Endothelial cell of umbilical vein (primary cell): Measurements from ENCODE around the gene C9orf153. TPM values are rescaled to one million over a fixed set of nuclear protein-coding genes. Genes with fewer than 3 reads are reported as not detected.

Experiments used
- BruUV-seq: library from RNA; stranded (reverse); fragments of 400-500 nt; replicated peaks from 2 replicates; lab custom pipeline; 2021; lab: Mats Ljungman, UMichigan
- CTCF ChIA-PET: fragments of 300-600, 350-600 bp; sonication (Branson Sonifier 250); formaldehyde crosslinking; loops from one replicate; lab custom pipeline; 2021; ENCODE audit warnings: antibody characterized with exemption, inconsistent platforms; lab: Charles Lee
- POLR2A ChIA-PET: fragments of 300-600, 350-600 bp; sonication (Branson Sonifier 250); formaldehyde crosslinking; loops from one replicate; lab custom pipeline; 2021; ENCODE audit warnings: antibody characterized with exemption, inconsistent platforms; lab: Charles Lee
- DNase-seq: peaks from one replicate; pipeline ENCODE4 v3.0.0-alpha.2; 2011; ENCODE audit warnings: low read depth, low spot score
- FAIRE-seq: peaks from 2 replicates; lab custom pipeline; 2011; peaks lifted over from hg19 to GRCh38; lab: Jason Lieb, UNC
- H2AFZ ChIP-seq: 2 replicates; pipeline ENCODE4 v1.6.0; 2012; ENCODE audit warnings: low read depth, low read length, control low read depth, inconsistent platforms
- H3K27ac ChIP-seq: 2 replicates; pipeline ENCODE4 v1.5.1; 2011; ENCODE audit warnings: low read depth, mild to moderate bottlenecking, control low read depth, low read length, moderate library complexity; ENCODE audit not compliant: insufficient read depth
- H3K27me3 ChIP-seq, 2 experiments: 2 replicates each; pipeline versions ENCODE4 v1.6.0 to v1.6.1; 2011; ENCODE audit warnings: low read length in 2 of 2, mixed read lengths in 1 of 2; ENCODE audit not compliant: control insufficient read depth in 2 of 2, insufficient read depth in 2 of 2
- H3K36me3 ChIP-seq, 2 experiments: 2 replicates in 1 of 2; 3 replicates in 1 of 2; pipeline ENCODE4 v1.5.1; 2011; ENCODE audit warnings: low read length in 2 of 2, mild to moderate bottlenecking in 1 of 2, moderate library complexity in 1 of 2; ENCODE audit not compliant: control insufficient read depth in 2 of 2, insufficient read depth in 2 of 2; ENCODE audit errors: extremely low read depth in 1 of 2
- H3K4me1 ChIP-seq: 3 replicates; pipeline ENCODE4 v1.5.1; 2011; ENCODE audit warnings: mild to moderate bottlenecking, low read length; ENCODE audit not compliant: control insufficient read depth, insufficient read depth; ENCODE audit errors: extremely low read depth
- H3K4me2 ChIP-seq: 2 replicates; pipeline ENCODE4 v1.6.1; 2011; ENCODE audit warnings: low read length, control low read depth, mixed read lengths; ENCODE audit not compliant: insufficient read depth
- H3K4me3 ChIP-seq, 3 experiments: fragments of 200-600 bp in 1 of 3; sonication (generic), shearing (Covaris generic) in 1 of 3; replicated peaks in 1 of 3; 2 replicates each; pipeline ENCODE4 v1.5.1; 2011 to 2016; ENCODE audit warnings: control low read depth in 3 of 3, low read length in 3 of 3, mild to moderate bottlenecking in 2 of 3, inconsistent platforms in 1 of 3, low read depth in 1 of 3, moderate library complexity in 1 of 3; ENCODE audit not compliant: insufficient read depth in 1 of 3
- H3K79me2 ChIP-seq: 2 replicates; pipeline ENCODE4 v1.6.0; 2012; ENCODE audit warnings: low read length, inconsistent platforms; ENCODE audit not compliant: control insufficient read depth, insufficient read depth
- H3K9ac ChIP-seq: replicated peaks from 2 replicates; pipeline ENCODE3; 2011; ENCODE audit warnings: low read length, control low read depth; ENCODE audit not compliant: insufficient read depth; ENCODE audit errors: extremely low read depth
- H3K9me1 ChIP-seq: replicated peaks from 3 replicates; pipeline ENCODE4 v1.6.0; 2011; ENCODE audit warnings: mild to moderate bottlenecking, low read length; ENCODE audit not compliant: control insufficient read depth, insufficient read depth; ENCODE audit errors: extremely low read depth
- H3K9me3 ChIP-seq: replicated peaks from 2 replicates; pipeline ENCODE4 v1.5.1; 2012; ENCODE audit warnings: low read length, inconsistent platforms; ENCODE audit not compliant: control insufficient read depth, insufficient read depth
- H4K20me1 ChIP-seq: replicated peaks from 2 replicates; pipeline ENCODE3; 2011; ENCODE audit warnings: mild to moderate bottlenecking, low read length; ENCODE audit not compliant: control insufficient read depth, insufficient read depth; ENCODE audit errors: extremely low read depth
- CTCF ChIP-seq, 2 donors: IDR thresholded peaks; 1 replicate in 1 of 2; 2 replicates in 1 of 2; pipeline ENCODE4 v1.5.1; 2011; ENCODE audit warnings: low read length in 2 of 2, mild to moderate bottlenecking in 2 of 2, moderate library complexity in 2 of 2, control low read depth in 1 of 2, inconsistent platforms in 1 of 2, low read depth in 1 of 2; ENCODE audit not compliant: insufficient read depth in 1 of 2; ENCODE audit errors: extremely low read depth in 1 of 2
- EZH2 ChIP-seq: IDR thresholded peaks from 2 replicates; pipeline ENCODE4 v1.6.1; 2012; ENCODE audit warnings: borderline replicate concordance, low read depth, mild to moderate bottlenecking, moderate library complexity, low read length, inconsistent platforms; ENCODE audit not compliant: severe bottlenecking
- FOS ChIP-seq: IDR thresholded peaks from 2 replicates; pipeline ENCODE4 v1.6.1; 2011; ENCODE audit warnings: mild to moderate bottlenecking, low read length, moderate library complexity, borderline replicate concordance; ENCODE audit not compliant: insufficient read depth
- GATA2 ChIP-seq: IDR thresholded peaks from 2 replicates; pipeline ENCODE4 v1.7.0; 2011; ENCODE audit warnings: low read depth, mild to moderate bottlenecking, moderate library complexity, mixed read lengths, low read length; ENCODE audit not compliant: insufficient read length, insufficient read depth
- JUN ChIP-seq: IDR thresholded peaks from 2 replicates; pipeline ENCODE4 v1.6.1; 2011; ENCODE audit warnings: borderline replicate concordance, low read depth; ENCODE audit not compliant: insufficient read length, insufficient read depth
- MAX ChIP-seq: IDR thresholded peaks from 2 replicates; pipeline ENCODE4 v1.6.1; 2011; ENCODE audit not compliant: insufficient read depth, insufficient read length
- MYC ChIP-seq: IDR thresholded peaks from one replicate; pipeline ENCODE4 v1.6.1; 2011; ENCODE audit warnings: mild to moderate bottlenecking, low read depth, low read length
- POLR2A ChIP-seq: IDR thresholded peaks from 2 replicates; pipeline ENCODE4 v1.6.1; 2012; ENCODE audit warnings: low read depth, mild to moderate bottlenecking, control low read depth, low read length
- POLR2AphosphoS5 ChIP-seq: IDR thresholded peaks from 2 replicates; pipeline ENCODE4 v1.6.1; 2012; ENCODE audit warnings: low read depth, mild to moderate bottlenecking, control low read depth, low read length, moderate library complexity; ENCODE audit not compliant: insufficient read depth
- dilution Hi-C: fragments of 300-500 bp; cut with MboI; formaldehyde crosslinking; loops from one replicate; pipeline ENCODE4 v1.15.0; 2019; ENCODE audit warnings: low sequenced_read_pairs; ENCODE audit not compliant: extremely low pct_ligation_motif_present
- intact Hi-C: fragments of 100-400 bp; cut with micrococcal nuclease; formaldehyde crosslinking; loops from one replicate; pipeline ENCODE4 v1.10.0; 2022
- polyA plus RNA-seq, 4 experiments: library from polyadenylated mRNA; depleted of rRNA in 3 of 4; stranded (reverse) in 3 of 4; unstranded in 1 of 4; fragments of >200 nt; gene quantifications; 2 replicates each; pipeline versions ENCODE4 v1.2.1 to v1.2.3, GENCODE V29; 2011 to 2012; ENCODE audit warnings: missing spikeins in 1 of 4
- total RNA-seq: library from RNA; stranded (reverse); gene quantifications from 2 replicates; pipeline ENCODE4 v1.2.3, GENCODE V29; 2021

Gene C9orf153
- total and polyA plus RNA-seq, 2 donors (not counting 3 experiments of a cell fraction or from before 2014, with no cell fraction given), result 0.66 TPM; not detected in 1

GRCh38 chr9:86272221-86272620, 12.8 kb upstream of the C9orf153 start:
- H3K79me2 ChIP-seq, result peaks cover 31% of the 10 kb centered on the region
- no peak for DNase-seq
- H3K9me1 ChIP-seq, result no peaks in the 10 kb centered on the region
- no peak overlapping the region for H3K4me3 ChIP-seq
- FAIRE-seq, result no peak
- ChIA-PET CTCF (no interaction called here), POLR2A (no interaction called here)
- dilution Hi-C loops, result no loop called here
- H3K27ac ChIP-seq, result no peak overlapping the region
- no peaks in the 10 kb centered on the region for H3K27me3 ChIP-seq
- H3K4me1 ChIP-seq, result no peaks in the 10 kb centered on the region
- H3K9ac ChIP-seq, result no peak overlapping the region
- no peak for TF ChIP-seq FOS
- no peak for TF ChIP-seq GATA2
- no peak for TF ChIP-seq CTCF (IDR thresholded peaks at IDR 0.05; ENCODE audit: extremely low read depth in 1 of 2, insufficient read depth in 1 of 2, low read depth in 1 of 2, low read length in 2 of 2)
- no peak for TF ChIP-seq JUN
- no peak for TF ChIP-seq POLR2A
- TF ChIP-seq EZH2, result no peak
- TF ChIP-seq POLR2AphosphoS5, result no peak
- TF ChIP-seq MAX, result no peak
- TF ChIP-seq MYC, result no peak
- no TSS peak for BruUV-seq
- peaks cover 3 to 6% of the 10 kb centered on the region in 2 experiments for H3K36me3 ChIP-seq
- intact Hi-C loops, result no loop called here
- peaks cover 2% of the 10 kb centered on the region for H4K20me1 ChIP-seq
- H2AFZ ChIP-seq, result no peak overlapping the region
- H3K9me3 ChIP-seq, result no peaks in the 10 kb centered on the region
- no peak overlapping the region for H3K4me2 ChIP-seq
